HepG2 (cell line): ENCODE measurements around the gene NUAK2. TPM values are rescaled to one million over a fixed set of nuclear protein-coding genes. Genes with fewer than 3 reads are reported as not detected.

Experiments used
- CAMTA2 ChIP-seq: sonication (generic); formaldehyde crosslinking; IDR thresholded peaks from 2 replicates; pipeline ENCODE4 v1.4.0; 2020; ENCODE audit warnings: mild to moderate bottlenecking, missing genetic modification reagents, borderline replicate concordance
- GFI1 ChIP-seq: sonication (generic); formaldehyde crosslinking; IDR thresholded peaks from 2 replicates; pipeline ENCODE4 v1.5.0; 2020; ENCODE audit warnings: missing genetic modification reagents, mild to moderate bottlenecking, borderline replicate concordance
- JUND ChIP-seq: sonication (generic); formaldehyde crosslinking; IDR thresholded peaks from 2 replicates; pipeline ENCODE4 v1.8.0; 2022; ENCODE audit warnings: mild to moderate bottlenecking, missing genetic modification reagents
- LCORL ChIP-seq, 2 experiments: fragments of 450-650 bp in 1 of 2; sonication (generic) in 1 of 2; formaldehyde crosslinking in 1 of 2; IDR thresholded peaks; 2 replicates each; pipeline versions ENCODE4 v1.5.0 to v1.6.1; 2017 to 2020; ENCODE audit warnings: antibody characterized with exemption in 1 of 2, missing genetic modification reagents in 1 of 2
- MTF2 ChIP-seq: sonication (generic); formaldehyde crosslinking; IDR thresholded peaks from 2 replicates; pipeline ENCODE4 v1.5.0; 2020; ENCODE audit warnings: missing genetic modification reagents, borderline replicate concordance
- STAT6 ChIP-seq: sonication (generic); formaldehyde crosslinking; IDR thresholded peaks from 2 replicates; pipeline ENCODE4 v1.4.0; 2020; ENCODE audit warnings: missing genetic modification reagents, mild to moderate bottlenecking, borderline replicate concordance
- YEATS2 ChIP-seq: sonication (generic); formaldehyde crosslinking; IDR thresholded peaks from 2 replicates; pipeline ENCODE4 v1.4.0; 2020; ENCODE audit warnings: missing genetic modification reagents, borderline replicate concordance
- ZNF20 ChIP-seq: sonication (generic); formaldehyde crosslinking; IDR thresholded peaks from 2 replicates; pipeline ENCODE4 v1.4.0; 2020; ENCODE audit warnings: mild to moderate bottlenecking, moderate library complexity, missing genetic modification reagents
- ZNF274 ChIP-seq: sonication (generic); formaldehyde crosslinking; IDR thresholded peaks from 2 replicates; pipeline ENCODE4 v1.5.1; 2020; ENCODE audit warnings: mild to moderate bottlenecking, missing genetic modification reagents
- ZNF558 ChIP-seq: sonication (generic); formaldehyde crosslinking; IDR thresholded peaks from 2 replicates; pipeline ENCODE4 v1.9.0; 2022; ENCODE audit warnings: mild to moderate bottlenecking, missing genetic modification reagents, borderline replicate concordance
- ZNF567 ChIP-seq: sonication (generic); formaldehyde crosslinking; IDR thresholded peaks from 2 replicates; pipeline ENCODE4 v1.8.1; 2023; ENCODE audit warnings: mild to moderate bottlenecking, missing genetic modification reagents, borderline replicate concordance
- polyA plus RNA-seq, 8 experiments: library from polyadenylated mRNA; depleted of rRNA in 3 of 8; stranded (reverse) in 7 of 8; unstranded in 1 of 8; fragments of >200 nt; fragmentation: Illumina TruSeq in 4 of 8; extraction: Trizol in 4 of 8; gene quantifications; 2 replicates each; pipeline versions ENCODE4 v1.2.1 to v1.2.3, GENCODE V29; 2011 to 2016; ENCODE audit warnings: low read depth in 4 of 8, missing spikeins in 1 of 8, mixed read lengths in 1 of 8; ENCODE audit not compliant: insufficient read depth in 1 of 8
- total RNA-seq, 5 experiments: library from RNA; depleted of rRNA; stranded (reverse); fragments of >200 nt; fragmentation: Illumina TruSeq; extraction: Trizol; gene quantifications; 2 replicates each; pipeline ENCODE4 v1.2.3, GENCODE V29; 2016; ENCODE audit warnings: low read depth in 1 of 5
- TF ChIP-seq, protein P1 (sequence below), 2 experiments: sonication (generic) in 1 of 2; formaldehyde crosslinking in 1 of 2; IDR thresholded peaks; 2 replicates each; pipeline versions ENCODE4 v1.4.0 to v1.6.1; 2018 to 2020; ENCODE audit warnings: missing genetic modification reagents in 2 of 2, borderline replicate concordance in 1 of 2, low read depth in 1 of 2, mild to moderate bottlenecking in 1 of 2, missing biosample characterization in 1 of 2
- TF ChIP-seq, protein P2 (sequence below): sonication (generic); formaldehyde crosslinking; IDR thresholded peaks from 2 replicates; pipeline ENCODE4 v1.9.0; 2021; ENCODE audit warnings: missing genetic modification reagents, borderline replicate concordance
- TF ChIP-seq, protein P3 (sequence below): sonication (generic); formaldehyde crosslinking; IDR thresholded peaks from 2 replicates; pipeline ENCODE4 v1.4.0; 2020; ENCODE audit warnings: mild to moderate bottlenecking, missing genetic modification reagents

NUAK2 gene
- total and polyA plus RNA-seq, 2 of the 13 experiments (the other 11 are each of a cell fraction or from before 2014, with no cell fraction given) = 0.75 to 1.1 TPM

GRCh38 chr1:205321162-205321958, at the start of gene NUAK2 (continued):
- TF ChIP-seq, protein P1, sequence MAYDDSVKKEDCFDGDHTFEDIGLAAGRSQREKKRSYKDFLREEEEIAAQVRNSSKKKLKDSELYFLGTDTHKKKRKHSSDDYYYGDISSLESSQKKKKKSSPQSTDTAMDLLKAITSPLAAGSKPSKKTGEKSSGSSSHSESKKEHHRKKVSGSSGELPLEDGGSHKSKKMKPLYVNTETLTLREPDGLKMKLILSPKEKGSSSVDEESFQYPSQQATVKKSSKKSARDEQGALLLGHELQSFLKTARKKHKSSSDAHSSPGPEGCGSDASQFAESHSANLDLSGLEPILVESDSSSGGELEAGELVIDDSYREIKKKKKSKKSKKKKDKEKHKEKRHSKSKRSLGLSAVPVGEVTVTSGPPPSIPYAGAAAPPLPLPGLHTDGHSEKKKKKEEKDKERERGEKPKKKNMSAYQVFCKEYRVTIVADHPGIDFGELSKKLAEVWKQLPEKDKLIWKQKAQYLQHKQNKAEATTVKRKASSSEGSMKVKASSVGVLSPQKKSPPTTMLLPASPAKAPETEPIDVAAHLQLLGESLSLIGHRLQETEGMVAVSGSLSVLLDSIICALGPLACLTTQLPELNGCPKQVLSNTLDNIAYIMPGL (CRISPR knock-in tag; IDR thresholded peaks at IDR 0.05; ENCODE audit: borderline replicate concordance in 1 of 2, low read depth in 1 of 2) = peak; percentile 59 to 81; a peak in 2 of 4 replicates
- TF ChIP-seq LCORL (IDR thresholded peaks at IDR 0.05) (no peak), LCORL (CRISPR knock-in tag; IDR thresholded peaks at IDR 0.05) (0 out of 2 replicates have a peak, but pooled peaks have one; percentile 21), YEATS2 (CRISPR knock-in tag) (peak; percentile 24; the same call in 1 of the 2 replicates), GFI1 (CRISPR knock-in tag) (peak; percentile 78; the same call in 1 of the 2 replicates), ZNF558 (CRISPR knock-in tag) (peak; percentile 56; the same call in 1 of the 2 replicates), ZNF274 (CRISPR knock-in tag) (peak; percentile 87; the same call in 1 of the 2 replicates), STAT6 (CRISPR knock-in tag) (no peak), ZNF567 (0 out of 2 replicates have a peak, but pooled peaks have one; percentile 54), MTF2 (0 out of 2 replicates have a peak, but pooled peaks have one; percentile 28), ZNF20 (CRISPR knock-in tag) (0 out of 2 replicates have a peak, but pooled peaks have one; percentile 59), JUND (CRISPR knock-in tag) (no peak; the same call in 1 of the 2 replicates), CAMTA2 (CRISPR knock-in tag) (peak; percentile 46; the same call in 1 of the 2 replicates)
- TF ChIP-seq, protein P2, sequence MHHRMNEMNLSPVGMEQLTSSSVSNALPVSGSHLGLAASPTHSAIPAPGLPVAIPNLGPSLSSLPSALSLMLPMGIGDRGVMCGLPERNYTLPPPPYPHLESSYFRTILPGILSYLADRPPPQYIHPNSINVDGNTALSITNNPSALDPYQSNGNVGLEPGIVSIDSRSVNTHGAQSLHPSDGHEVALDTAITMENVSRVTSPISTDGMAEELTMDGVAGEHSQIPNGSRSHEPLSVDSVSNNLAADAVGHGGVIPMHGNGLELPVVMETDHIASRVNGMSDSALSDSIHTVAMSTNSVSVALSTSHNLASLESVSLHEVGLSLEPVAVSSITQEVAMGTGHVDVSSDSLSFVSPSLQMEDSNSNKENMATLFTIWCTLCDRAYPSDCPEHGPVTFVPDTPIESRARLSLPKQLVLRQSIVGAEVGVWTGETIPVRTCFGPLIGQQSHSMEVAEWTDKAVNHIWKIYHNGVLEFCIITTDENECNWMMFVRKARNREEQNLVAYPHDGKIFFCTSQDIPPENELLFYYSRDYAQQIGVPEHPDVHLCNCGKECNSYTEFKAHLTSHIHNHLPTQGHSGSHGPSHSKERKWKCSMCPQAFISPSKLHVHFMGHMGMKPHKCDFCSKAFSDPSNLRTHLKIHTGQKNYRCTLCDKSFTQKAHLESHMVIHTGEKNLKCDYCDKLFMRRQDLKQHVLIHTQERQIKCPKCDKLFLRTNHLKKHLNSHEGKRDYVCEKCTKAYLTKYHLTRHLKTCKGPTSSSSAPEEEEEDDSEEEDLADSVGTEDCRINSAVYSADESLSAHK (CRISPR knock-in tag) = no peak
- TF ChIP-seq, protein P3, sequence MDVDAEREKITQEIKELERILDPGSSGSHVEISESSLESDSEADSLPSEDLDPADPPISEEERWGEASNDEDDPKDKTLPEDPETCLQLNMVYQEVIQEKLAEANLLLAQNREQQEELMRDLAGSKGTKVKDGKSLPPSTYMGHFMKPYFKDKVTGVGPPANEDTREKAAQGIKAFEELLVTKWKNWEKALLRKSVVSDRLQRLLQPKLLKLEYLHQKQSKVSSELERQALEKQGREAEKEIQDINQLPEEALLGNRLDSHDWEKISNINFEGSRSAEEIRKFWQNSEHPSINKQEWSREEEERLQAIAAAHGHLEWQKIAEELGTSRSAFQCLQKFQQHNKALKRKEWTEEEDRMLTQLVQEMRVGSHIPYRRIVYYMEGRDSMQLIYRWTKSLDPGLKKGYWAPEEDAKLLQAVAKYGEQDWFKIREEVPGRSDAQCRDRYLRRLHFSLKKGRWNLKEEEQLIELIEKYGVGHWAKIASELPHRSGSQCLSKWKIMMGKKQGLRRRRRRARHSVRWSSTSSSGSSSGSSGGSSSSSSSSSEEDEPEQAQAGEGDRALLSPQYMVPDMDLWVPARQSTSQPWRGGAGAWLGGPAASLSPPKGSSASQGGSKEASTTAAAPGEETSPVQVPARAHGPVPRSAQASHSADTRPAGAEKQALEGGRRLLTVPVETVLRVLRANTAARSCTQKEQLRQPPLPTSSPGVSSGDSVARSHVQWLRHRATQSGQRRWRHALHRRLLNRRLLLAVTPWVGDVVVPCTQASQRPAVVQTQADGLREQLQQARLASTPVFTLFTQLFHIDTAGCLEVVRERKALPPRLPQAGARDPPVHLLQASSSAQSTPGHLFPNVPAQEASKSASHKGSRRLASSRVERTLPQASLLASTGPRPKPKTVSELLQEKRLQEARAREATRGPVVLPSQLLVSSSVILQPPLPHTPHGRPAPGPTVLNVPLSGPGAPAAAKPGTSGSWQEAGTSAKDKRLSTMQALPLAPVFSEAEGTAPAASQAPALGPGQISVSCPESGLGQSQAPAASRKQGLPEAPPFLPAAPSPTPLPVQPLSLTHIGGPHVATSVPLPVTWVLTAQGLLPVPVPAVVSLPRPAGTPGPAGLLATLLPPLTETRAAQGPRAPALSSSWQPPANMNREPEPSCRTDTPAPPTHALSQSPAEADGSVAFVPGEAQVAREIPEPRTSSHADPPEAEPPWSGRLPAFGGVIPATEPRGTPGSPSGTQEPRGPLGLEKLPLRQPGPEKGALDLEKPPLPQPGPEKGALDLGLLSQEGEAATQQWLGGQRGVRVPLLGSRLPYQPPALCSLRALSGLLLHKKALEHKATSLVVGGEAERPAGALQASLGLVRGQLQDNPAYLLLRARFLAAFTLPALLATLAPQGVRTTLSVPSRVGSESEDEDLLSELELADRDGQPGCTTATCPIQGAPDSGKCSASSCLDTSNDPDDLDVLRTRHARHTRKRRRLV (CRISPR knock-in tag) = peak; percentile 53; the same call in 1 of the 2 replicates
